ENCODE data around the gene F8.

The F8 gene

DNA sequence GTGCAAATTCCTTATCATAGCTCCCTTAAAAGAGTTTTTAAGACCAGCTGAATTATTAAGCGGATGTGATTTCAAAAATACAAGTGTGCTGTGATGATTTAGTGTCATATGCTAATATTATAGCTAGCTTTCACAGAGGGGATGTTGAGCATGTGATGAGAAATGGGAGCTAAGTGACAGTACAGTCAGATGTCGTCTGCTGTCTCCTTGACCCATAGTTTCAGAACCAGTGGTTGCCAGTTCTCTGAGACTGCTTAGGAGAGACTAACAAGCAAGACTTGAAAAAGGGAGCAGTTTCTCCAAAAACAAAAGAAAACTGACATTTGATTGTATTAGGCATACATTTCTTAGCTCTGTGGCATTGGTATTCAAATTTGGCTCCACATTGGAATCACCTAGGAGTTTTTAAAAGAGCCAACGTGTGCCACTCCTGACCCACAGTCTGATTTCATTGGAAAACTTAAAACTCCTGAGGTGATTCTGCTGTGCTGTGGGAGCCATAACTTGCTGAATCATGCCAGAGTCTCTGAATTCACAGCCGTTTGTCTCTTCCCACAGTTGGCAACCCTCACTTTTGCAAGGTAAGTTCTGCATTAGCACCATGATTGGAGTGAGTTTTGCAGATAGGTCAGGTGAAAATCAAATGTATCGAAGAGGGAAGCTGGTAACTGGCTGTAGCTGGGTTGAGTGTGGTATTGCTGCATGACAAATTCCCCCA, 24.4 kb upstream of the F8 start:
- no peak for TF ChIP-seq CTCF (IDR thresholded peaks at IDR 0.05; ENCODE audit: low read depth, low read length)

DNA sequence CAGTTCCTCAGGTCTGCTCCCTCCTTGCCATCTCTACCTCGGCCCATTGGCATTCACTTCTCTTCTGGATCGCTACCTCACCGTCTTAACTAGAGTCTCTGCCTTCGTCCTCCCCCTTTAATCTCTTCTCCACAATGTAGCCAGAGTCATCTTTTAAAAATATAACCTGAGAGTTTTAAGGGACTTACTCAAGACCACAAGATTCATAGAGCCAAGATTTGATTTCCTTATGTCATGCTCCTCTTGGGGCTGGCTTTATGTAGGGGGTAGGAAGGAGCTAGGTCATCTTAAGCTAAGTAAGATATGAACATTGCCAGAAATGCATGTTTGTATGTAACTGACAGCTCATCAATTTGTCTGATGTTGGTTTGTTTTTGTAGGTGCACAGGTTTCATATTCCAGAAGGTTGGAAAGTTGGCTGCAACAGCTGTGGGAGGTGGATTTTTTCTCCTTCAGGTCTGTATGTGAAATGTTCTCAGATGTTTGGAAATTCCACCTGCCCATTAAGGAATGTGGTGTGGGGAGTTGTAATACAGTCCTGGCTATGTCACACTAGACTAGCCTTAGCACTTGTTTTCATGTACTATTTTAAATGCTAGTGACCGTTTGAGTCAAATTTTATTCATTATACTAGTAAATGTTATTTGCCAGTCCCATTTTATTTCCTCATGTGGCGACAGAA, 23.7 kb upstream of the F8 start:
- no peak overlapping the region for H3K4me3 ChIP-seq (ENCODE audit: low read depth, low read length)
- H3K36me3 ChIP-seq, result no peaks in the 10 kb centered on the region
- H3K27me3 ChIP-seq, result no peaks in the 10 kb centered on the region
- DNase-seq, result no peak
- TF ChIP-seq CTCF (IDR thresholded peaks at IDR 0.05; ENCODE audit: low read depth, low read length), result no peak
- H3K9me3 ChIP-seq, result no peaks in the 10 kb centered on the region
- H3K4me1 ChIP-seq, result no peaks in the 10 kb centered on the region

More for the DNA sequence above, 24.4 kb upstream of the F8 start:
- H3K27me3 ChIP-seq, result no peaks in the 10 kb centered on the region
- H3K9me3 ChIP-seq, result no peaks in the 10 kb centered on the region
- H3K4me1 ChIP-seq, result no peaks in the 10 kb centered on the region
- no peak overlapping the region for H3K4me3 ChIP-seq (ENCODE audit: low read depth, low read length)
- H3K36me3 ChIP-seq, result peaks cover 2% of the 10 kb centered on the region; the same call in 1 of the 2 replicates
- no peak for DNase-seq

DNA sequence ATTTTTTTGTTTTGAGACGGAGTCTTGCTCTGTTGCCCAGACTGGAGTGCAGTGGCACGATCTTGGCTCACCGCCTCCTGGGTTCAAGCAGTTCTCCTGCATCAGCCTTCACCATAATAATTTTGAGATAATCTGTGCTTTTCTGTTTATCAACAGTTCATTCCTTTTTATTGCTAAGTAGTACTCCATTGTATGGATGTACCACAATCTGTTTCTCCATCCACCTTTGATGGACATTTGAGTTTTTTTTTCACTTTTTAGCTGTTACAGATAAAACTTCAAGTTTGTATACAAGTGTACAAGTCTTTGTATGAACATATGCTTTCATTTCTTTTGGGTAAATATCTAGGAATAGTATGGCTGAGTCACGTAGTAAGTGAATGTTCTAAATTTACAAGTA, 13.2 kb upstream of the F8 start:
- Histone ChIP-seq H3K4me3 (ENCODE audit: low read depth, low read length) (no peak overlapping the region), H3K4me1 (no peaks in the 10 kb centered on the region), H3K36me3 (peaks cover 10% of the 10 kb centered on the region), H3K27me3 (no peaks in the 10 kb centered on the region), H3K9me3 (no peaks in the 10 kb centered on the region)
- no peak for DNase-seq
- no peak for TF ChIP-seq CTCF (IDR thresholded peaks at IDR 0.05; ENCODE audit: low read depth, low read length)

DNA sequence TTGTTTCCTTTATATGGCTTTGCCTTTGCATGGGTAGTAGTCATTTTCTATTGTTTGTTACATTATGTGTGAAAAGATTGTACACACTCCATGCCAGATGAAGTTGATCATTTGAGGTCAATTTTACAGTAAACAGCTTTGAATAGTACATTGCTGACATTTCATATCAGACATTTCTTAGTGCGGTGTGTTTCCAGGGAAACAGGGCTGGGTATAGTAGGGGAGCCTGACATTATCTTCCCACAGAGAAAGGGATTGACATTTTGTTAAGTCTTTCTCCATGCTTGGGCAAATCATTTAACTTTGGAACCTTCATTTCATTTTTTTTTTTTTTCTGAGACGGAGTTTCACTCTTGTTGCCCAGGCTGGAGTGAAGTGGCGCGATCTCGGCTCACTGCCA, 9.1 kb upstream of the F8 start:
- H3K4me3 ChIP-seq (ENCODE audit: low read depth, low read length), result no peak overlapping the region
- TF ChIP-seq CTCF (IDR thresholded peaks at IDR 0.05; ENCODE audit: low read depth, low read length), result no peak
- no peaks in the 10 kb centered on the region for H3K27me3 ChIP-seq
- H3K36me3 ChIP-seq, result peaks cover 10% of the 10 kb centered on the region
- H3K9me3 ChIP-seq, result no peaks in the 10 kb centered on the region
- DNase-seq, result no peak
- no peaks in the 10 kb centered on the region for H3K4me1 ChIP-seq

DNA sequence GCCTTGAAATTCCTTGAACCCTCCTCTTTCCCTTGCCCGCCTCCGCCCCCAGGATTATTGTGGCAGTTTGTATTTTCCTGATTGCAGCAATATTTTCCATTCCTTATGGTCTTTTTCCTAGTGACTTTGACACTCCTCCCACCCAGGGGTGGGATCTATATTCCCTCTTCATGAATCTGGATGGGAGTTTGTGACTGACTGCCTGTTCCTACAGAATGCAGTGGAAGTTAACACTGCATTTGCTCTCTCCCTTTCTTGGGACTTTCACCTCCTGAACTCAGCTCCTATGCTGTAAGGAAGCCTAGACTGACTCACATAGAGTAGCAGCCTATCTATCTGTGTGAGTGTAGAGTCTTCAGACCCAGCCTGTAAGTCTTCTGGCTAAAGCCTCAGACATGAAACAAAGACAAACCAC, 6.4 kb upstream of the F8 start:
- no peaks in the 10 kb centered on the region for H3K27me3 ChIP-seq
- H3K4me3 ChIP-seq (ENCODE audit: low read depth, low read length), result no peak overlapping the region
- H3K9me3 ChIP-seq, result no peaks in the 10 kb centered on the region
- DNase-seq, result no peak
- H3K4me1 ChIP-seq, result no peaks in the 10 kb centered on the region
- no peak for TF ChIP-seq CTCF (IDR thresholded peaks at IDR 0.05; ENCODE audit: low read depth, low read length)
- H3K36me3 ChIP-seq, result no peaks in the 10 kb centered on the region

DNA sequence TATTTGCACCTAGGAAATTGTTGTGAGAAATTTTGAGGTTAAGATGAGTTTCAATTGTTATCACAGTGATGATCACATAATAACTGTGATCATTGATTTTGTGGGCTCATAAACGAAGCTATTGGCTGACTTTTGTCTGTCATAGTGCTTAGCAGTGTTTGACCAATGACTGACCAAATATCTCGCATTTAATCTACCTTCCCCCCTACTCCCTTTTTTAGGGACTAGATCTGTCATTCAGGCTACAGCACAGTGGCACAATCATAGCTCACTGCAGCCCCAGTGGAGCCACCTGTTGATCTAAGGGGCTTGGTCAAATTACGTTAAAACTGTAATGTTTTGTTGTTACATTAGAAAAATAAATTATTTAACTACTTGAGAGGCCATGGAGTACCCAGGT, 5.6 kb upstream of the F8 start:
- Histone ChIP-seq H3K9me3 (no peaks in the 10 kb centered on the region), H3K4me3 (ENCODE audit: low read depth, low read length) (peak overlapping the region; percentile 83), H3K4me1 (no peaks in the 10 kb centered on the region), H3K36me3 (no peaks in the 10 kb centered on the region), H3K27me3 (no peaks in the 10 kb centered on the region)
- no peak for TF ChIP-seq CTCF (IDR thresholded peaks at IDR 0.05; ENCODE audit: low read depth, low read length)
- no peak for DNase-seq

All from BE2C (cell line).